SK-N-SH (cell line): Measurements from ENCODE around the gene KMT2B. TPM values are rescaled to one million over a fixed set of nuclear protein-coding genes. Genes with fewer than 3 reads are reported as not detected.

ENCODE experiments used
- CHD2 ChIP-seq: fragments of 150-350 bp; IDR thresholded peaks from 2 replicates; pipeline ENCODE4 v1.6.1; 2018; ENCODE audit warnings: low read length; ENCODE audit not compliant: partially characterized antibody
- RCOR1 ChIP-seq: fragments of 150-350 bp; IDR thresholded peaks from 2 replicates; pipeline ENCODE4 v1.6.1; 2017; ENCODE audit warnings: antibody characterized with exemption, low read length
- polyA plus RNA-seq, 3 experiments: library from polyadenylated mRNA; depleted of rRNA; stranded (reverse); fragments of >200 nt; gene quantifications; 2 replicates each; pipeline ENCODE4 v1.2.3, GENCODE V29; 2012
- TF ChIP-seq, protein P1 (sequence below): fragments of 150-350 bp; IDR thresholded peaks from 2 replicates; pipeline ENCODE4 v1.6.1; 2016; ENCODE audit warnings: mild to moderate bottlenecking, low read depth, low read length

Gene KMT2B
- polyA plus RNA-seq, 1 of the 3 experiments (the other 2 are of a cell fraction): 29.2 TPM

DNA sequence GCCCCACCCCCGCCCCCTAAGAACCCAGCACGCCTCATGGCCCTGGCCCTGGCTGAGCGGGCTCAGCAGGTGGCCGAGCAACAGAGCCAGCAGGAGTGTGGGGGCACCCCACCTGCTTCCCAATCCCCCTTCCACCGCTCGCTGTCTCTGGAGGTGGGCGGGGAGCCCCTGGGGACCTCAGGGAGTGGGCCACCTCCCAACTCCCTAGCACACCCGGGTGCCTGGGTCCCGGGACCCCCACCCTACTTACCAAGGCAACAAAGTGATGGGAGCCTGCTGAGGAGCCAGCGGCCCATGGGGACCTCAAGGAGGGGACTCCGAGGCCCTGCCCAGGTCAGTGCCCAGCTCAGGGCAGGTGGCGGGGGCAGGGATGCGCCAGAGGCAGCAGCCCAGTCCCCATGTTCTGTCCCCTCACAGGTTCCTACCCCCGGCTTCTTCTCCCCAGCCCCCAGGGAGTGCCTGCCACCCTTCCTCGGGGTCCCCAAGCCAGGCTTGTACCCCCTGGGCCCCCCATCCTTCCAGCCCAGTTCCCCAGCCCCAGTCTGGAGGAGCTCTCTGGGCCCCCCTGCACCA, 69.5 kb downstream of the KMT2B start (continued):
- no peak for TF ChIP-seq RCOR1
- TF ChIP-seq, protein P1, sequence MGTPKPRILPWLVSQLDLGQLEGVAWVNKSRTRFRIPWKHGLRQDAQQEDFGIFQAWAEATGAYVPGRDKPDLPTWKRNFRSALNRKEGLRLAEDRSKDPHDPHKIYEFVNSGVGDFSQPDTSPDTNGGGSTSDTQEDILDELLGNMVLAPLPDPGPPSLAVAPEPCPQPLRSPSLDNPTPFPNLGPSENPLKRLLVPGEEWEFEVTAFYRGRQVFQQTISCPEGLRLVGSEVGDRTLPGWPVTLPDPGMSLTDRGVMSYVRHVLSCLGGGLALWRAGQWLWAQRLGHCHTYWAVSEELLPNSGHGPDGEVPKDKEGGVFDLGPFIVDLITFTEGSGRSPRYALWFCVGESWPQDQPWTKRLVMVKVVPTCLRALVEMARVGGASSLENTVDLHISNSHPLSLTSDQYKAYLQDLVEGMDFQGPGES: no peak
- TF ChIP-seq CHD2: no peak

Other genes with a start within 250 kb of the KMT2B start
- gene KRTDAP, start 227.5 kb upstream of the KMT2B start, polyA plus RNA-seq (2012; rRNA removed): not detected in 2 replicates
- not detected in 2 replicates for gene DMKN, start 204.4 kb upstream of the KMT2B start, polyA plus RNA-seq (2012; rRNA removed)
- 0.16 and 0.25 TPM in 2 replicates for gene SBSN, start 189.7 kb upstream of the KMT2B start, polyA plus RNA-seq (2012; rRNA removed)
- gene GAPDHS, start 184.5 kb upstream of the KMT2B start, polyA plus RNA-seq (2012; rRNA removed): not detected in 2 replicates
- 201 and 202 TPM in 2 replicates for gene TMEM147, start 172.4 kb upstream of the KMT2B start, polyA plus RNA-seq (2012; rRNA removed)
- not detected in 2 replicates for gene ATP4A, start 154.3 kb upstream of the KMT2B start, polyA plus RNA-seq (2012; rRNA removed)
- gene PMIS2, start 131.8 kb upstream of the KMT2B start, polyA plus RNA-seq (2012; rRNA removed): not detected in 2 replicates
- 5.1 and 7.1 TPM in 2 replicates for gene HAUS5, start 105.3 kb upstream of the KMT2B start, polyA plus RNA-seq (2012; rRNA removed)
- 48.5 and 69.9 TPM in 2 replicates for gene RBM42, start 89.0 kb upstream of the KMT2B start, polyA plus RNA-seq (2012; rRNA removed)
- 0.84 and 1.6 TPM in 2 replicates for gene ETV2, start 76.3 kb upstream of the KMT2B start, polyA plus RNA-seq (2012; rRNA removed)
- 826 and 889 TPM in 2 replicates for gene COX6B1, start 69.7 kb upstream of the KMT2B start, polyA plus RNA-seq (2012; rRNA removed)
- 0.11 and 0.16 TPM in 2 replicates for gene UPK1A, start 51.5 kb upstream of the KMT2B start, polyA plus RNA-seq (2012; rRNA removed)
- gene ZBTB32, start 13.4 kb upstream of the KMT2B start, polyA plus RNA-seq (2012; rRNA removed): not detected in 2 replicates
- gene IGFLR1, start 24.4 kb downstream of the KMT2B start, polyA plus RNA-seq (2012; rRNA removed): 5.1 and 5.6 TPM in 2 replicates
- gene U2AF1L4, start 27.4 kb downstream of the KMT2B start, polyA plus RNA-seq (2012; rRNA removed): 25.9 and 29.4 TPM in 2 replicates
- 66.3 and 99.2 TPM in 2 replicates for gene PSENEN, start 27.6 kb downstream of the KMT2B start, polyA plus RNA-seq (2012; rRNA removed)
- gene LIN37, start 30.6 kb downstream of the KMT2B start, polyA plus RNA-seq (2012; rRNA removed): 21.1 and 25.2 TPM in 2 replicates
- 0.10 and 0.43 TPM in 2 replicates for gene HSPB6, start 39.0 kb downstream of the KMT2B start, polyA plus RNA-seq (2012; rRNA removed)
- 12.3 and 12.5 TPM in 2 replicates for gene PROSER3, start 40.2 kb downstream of the KMT2B start, polyA plus RNA-seq (2012; rRNA removed)
- 6.5 and 7.8 TPM in 2 replicates for gene ARHGAP33, start 57.6 kb downstream of the KMT2B start, polyA plus RNA-seq (2012; rRNA removed)
- not detected in 2 replicates for gene PRODH2, start 94.8 kb downstream of the KMT2B start, polyA plus RNA-seq (2012; rRNA removed)
- not detected in 2 replicates for gene NPHS1, start 134.5 kb downstream of the KMT2B start, polyA plus RNA-seq (2012; rRNA removed)
- gene KIRREL2, start 138.9 kb downstream of the KMT2B start, polyA plus RNA-seq (2012; rRNA removed): 0.21 and 0.37 TPM in 2 replicates
- gene APLP1, start 150.6 kb downstream of the KMT2B start, polyA plus RNA-seq (2012; rRNA removed): 31.8 and 66.7 TPM in 2 replicates
- gene NFKBID, start 182.5 kb downstream of the KMT2B start, polyA plus RNA-seq (2012; rRNA removed): 5.5 and 11.4 TPM in 2 replicates
- 0.59 and 0.76 TPM in 2 replicates for gene HCST, start 184.5 kb downstream of the KMT2B start, polyA plus RNA-seq (2012; rRNA removed)
- gene TYROBP, start 190.3 kb downstream of the KMT2B start, polyA plus RNA-seq (2012; rRNA removed): not detected in 2 replicates
- 2.1 and 5.4 TPM in 2 replicates for gene LRFN3, start 218.4 kb downstream of the KMT2B start, polyA plus RNA-seq (2012; rRNA removed)